ENCODE data around the gene FANCF. TPM values are rescaled to one million over a fixed set of nuclear protein-coding genes. Genes with fewer than 3 reads are reported as not detected.

FANCF gene
- total RNA-seq, 3 donors from 2014 or later = 9.5 to 14.7 (median 12.9) TPM

- no peak overlapping the region for H3K4me3 ChIP-seq
- no peaks in the 10 kb centered on the region for H3K36me3 ChIP-seq (ENCODE audit: low read depth)
- no peak for TF ChIP-seq CTCF (IDR thresholded peaks at IDR 0.05)
- H3K4me1 ChIP-seq (ENCODE audit: low read depth) = peaks cover 3% of the 10 kb centered on the region
- no peaks in the 10 kb centered on the region for H3K9me3 ChIP-seq
- intact Hi-C loops (cut with DNase I, micrococcal nuclease) = no loop called here
- peak in 2 of 3 donors; percentile 33 to 44 for DNase-seq
- peak; percentile 94 for ATAC-seq
These were observed 9.4 kb upstream of the FANCF start for GRCh38 chr11:22634897-22635629.

- no peak for TF ChIP-seq CTCF (IDR thresholded peaks at IDR 0.05)
These were observed 7.8 kb upstream of the FANCF start for GRCh38 chr11:22633354-22633902.

GRCh38 chr11:22627421-22627820 lies 1.8 kb upstream of the FANCF start:
- ATAC-seq = no peak
- Histone ChIP-seq H3K4me1 (ENCODE audit: low read depth) (peaks cover 7% of the 10 kb centered on the region), H3K36me3 (ENCODE audit: low read depth) (no peaks in the 10 kb centered on the region), H3K4me3 (no peak overlapping the region), H3K9me3 (no peaks in the 10 kb centered on the region)
- no peak for TF ChIP-seq CTCF (IDR thresholded peaks at IDR 0.05)
- intact Hi-C loops (cut with DNase I, micrococcal nuclease) = no loop called here
- no peak for DNase-seq

More at GRCh38 chr11:22633354-22633902, 7.8 kb upstream of the FANCF start:
- Histone ChIP-seq H3K36me3 (ENCODE audit: low read depth) (no peaks in the 10 kb centered on the region), H3K4me3 (no peak overlapping the region), H3K4me1 (ENCODE audit: low read depth) (peaks cover 3% of the 10 kb centered on the region), H3K9me3 (no peaks in the 10 kb centered on the region)
- DNase-seq (no peak), ATAC-seq (no peak)
- intact Hi-C loops (cut with DNase I, micrococcal nuclease) = no loop called here

- Histone ChIP-seq H3K4me1 (ENCODE audit: low read depth) (peaks cover 7% of the 10 kb centered on the region), H3K36me3 (ENCODE audit: low read depth) (no peaks in the 10 kb centered on the region), H3K4me3 (no peak overlapping the region), H3K9me3 (no peaks in the 10 kb centered on the region)
- TF ChIP-seq CTCF (IDR thresholded peaks at IDR 0.05) = no peak
- DNase-seq (no peak), ATAC-seq (no peak)
- intact Hi-C loops (cut with DNase I, micrococcal nuclease) = no loop called here
These were observed 1.1 kb upstream of the FANCF start for GRCh38 chr11:22626573-22627239.

GRCh38 chr11:22624742-22625447 lies 728 bp downstream of the FANCF start:
- Histone ChIP-seq H3K9me3 (no peaks in the 10 kb centered on the region), H3K4me3 (peak overlapping the region; percentile 71), H3K4me1 (ENCODE audit: low read depth) (peaks cover 7% of the 10 kb centered on the region), H3K36me3 (ENCODE audit: low read depth) (no peaks in the 10 kb centered on the region)
- intact Hi-C loops (cut with DNase I, micrococcal nuclease) = no loop called here
- DNase-seq (peak in 2 of 3 donors; percentile 77 to 82), ATAC-seq (peak; percentile 82)
- no peak for TF ChIP-seq CTCF (IDR thresholded peaks at IDR 0.05)
